ENCODE results near the gene SARM1. TPM values are rescaled to one million over a fixed set of nuclear protein-coding genes. Genes with fewer than 3 reads are reported as not detected.

The SARM1 gene
- 5.1 to 6.2 TPM (median 6.0 TPM) in 5 replicates for total RNA-seq (2022; extraction: Qiagen RNA extraction; ENCODE audit: low read depth)

GRCh38 chr17:28371245-28372202 is at the start of gene SARM1:
SARM1 (plus strand) TSS chr17:28371694; CDS start chr17:28372033, 339 bp downstream.

GRCh38 chr17:28335201-28335958 is 36.1 kb upstream of the SARM1 start, which contains the start of the genes IFT20 and TNFAIP1:
IFT20 (minus strand) TSS chr17:28335472; CDS start chr17:28331985, 3,487 bp downstream.
TNFAIP1 (plus strand) TSS chr17:28335761; CDS start chr17:28339522, 3,761 bp downstream.

DNA sequence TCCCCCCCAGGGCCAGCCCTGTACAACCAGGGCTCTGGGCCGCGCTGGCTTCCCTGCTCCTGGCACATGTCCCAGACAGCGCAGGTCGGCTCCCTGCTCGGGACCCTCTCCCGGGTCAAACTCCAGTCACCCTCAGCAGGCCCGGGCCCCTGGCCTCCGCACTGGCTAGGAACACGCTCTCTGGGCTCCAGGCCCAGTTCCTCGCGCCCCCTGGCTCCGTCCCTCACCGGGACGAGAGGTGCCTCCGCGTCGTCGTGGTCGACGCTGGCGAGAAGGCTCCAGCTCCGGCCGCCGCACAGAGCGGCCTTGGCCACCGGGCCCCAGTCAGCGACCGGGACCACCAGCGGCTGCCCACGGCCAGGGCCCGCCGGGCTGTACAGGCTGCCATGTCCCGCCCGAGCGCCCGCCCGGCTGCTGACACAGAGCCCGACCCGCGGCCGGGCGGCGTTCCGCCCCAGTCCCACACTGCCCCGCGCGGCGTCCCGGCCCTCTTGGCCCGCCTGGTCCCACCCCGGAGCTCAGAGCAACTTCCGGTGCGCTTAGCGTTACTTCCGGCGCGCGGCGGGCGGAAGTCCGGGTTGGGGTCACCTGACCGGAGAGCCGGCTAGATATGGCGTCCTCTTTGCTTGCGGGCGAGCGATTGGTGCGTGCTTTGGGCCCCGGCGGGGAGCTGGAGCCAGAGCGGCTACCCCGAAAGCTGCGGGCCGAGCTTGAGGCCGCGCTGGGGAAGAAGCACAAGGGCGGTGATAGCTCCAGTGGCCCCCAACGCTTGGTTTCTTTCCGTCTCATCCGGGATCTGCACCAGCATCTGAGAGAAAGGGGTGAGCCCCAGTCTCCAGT is 14.2 kb upstream of the SARM1 start, which contains the start of gene POLDIP2:
Gene POLDIP2, minus strand, starts transcription at position 467 of the 840 bp plus-strand sequence. Its CDS starts 79 bp downstream, at position 388.

GRCh38 chr17:28364665-28365363 is 6.7 kb upstream of the SARM1 start, which contains the start of gene SEBOX:
SEBOX (minus strand) TSS chr17:28365199; CDS start chr17:28365151, 48 bp downstream.

DNA sequence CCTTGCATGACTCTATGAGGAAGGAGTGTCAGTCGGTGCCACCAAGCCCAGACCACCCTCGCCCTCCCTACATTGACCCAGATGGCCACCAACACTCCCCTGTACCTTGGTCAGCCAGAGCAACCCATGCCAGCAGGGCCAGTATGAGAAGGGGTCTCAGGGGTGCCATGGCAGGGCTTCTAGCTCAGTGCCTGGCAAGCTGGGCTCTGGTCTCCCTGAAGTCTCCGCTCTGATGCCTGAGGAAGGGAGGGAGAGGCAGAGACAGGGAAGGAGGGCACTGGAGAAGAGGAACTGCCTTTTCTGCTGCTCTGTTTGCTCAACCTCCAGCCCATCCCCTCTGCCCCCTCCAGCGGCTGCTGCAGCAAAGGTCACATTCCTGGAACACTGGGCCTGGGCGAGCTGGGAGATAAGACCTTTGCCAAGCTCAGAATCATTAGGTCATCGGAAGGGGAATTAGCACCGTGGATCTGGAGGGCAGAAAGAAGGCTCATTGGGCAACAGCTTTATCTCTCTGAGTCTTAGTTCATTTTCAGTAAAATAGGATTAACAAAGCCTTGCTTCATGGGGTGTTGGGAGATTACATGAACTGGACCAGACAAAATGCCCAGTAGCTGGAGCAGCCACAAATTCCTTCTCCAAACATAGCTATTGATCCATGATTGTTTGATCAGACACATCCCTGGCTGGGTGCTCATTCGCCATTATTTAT is 1.3 kb upstream of the SARM1 start, which contains the start of gene VTN:
Gene VTN, minus strand, starts transcription at position 273 of the 709 bp plus-strand sequence. Its CDS starts 104 bp downstream, at position 169.

GRCh38 chr17:28405632-28406472 is 34.4 kb downstream of the SARM1 start, which contains the start of gene SLC46A1:
SLC46A1 (minus strand) TSS chr17:28406212; CDS start chr17:28406114, 98 bp downstream.

Other genes starting within 250 kb of the SARM1 start
- gene TMEM97, start 52.5 kb upstream of the SARM1 start, total RNA-seq (2022; extraction: Qiagen RNA extraction; ENCODE audit: low read depth): 52.9 to 61.6 TPM (median 57.0 TPM) in 5 replicates
- 54.9 to 61.6 TPM (median 58.4 TPM) in 5 replicates for gene IFT20, start 36.2 kb upstream of the SARM1 start, total RNA-seq (2022; extraction: Qiagen RNA extraction; ENCODE audit: low read depth)
- 46.6 to 59.1 TPM (median 52.4 TPM) in 5 replicates for gene TNFAIP1, start 35.9 kb upstream of the SARM1 start, total RNA-seq (2022; extraction: Qiagen RNA extraction; ENCODE audit: low read depth)
- 142 to 171 TPM (median 162 TPM) in 5 replicates for gene POLDIP2, start 14.2 kb upstream of the SARM1 start, total RNA-seq (2022; extraction: Qiagen RNA extraction; ENCODE audit: low read depth)
- not detected in 5 replicates for gene SEBOX, start 6.5 kb upstream of the SARM1 start, total RNA-seq (2022; extraction: Qiagen RNA extraction; ENCODE audit: low read depth)
- 17.2 to 27.4 TPM (median 19.3 TPM) in 5 replicates for gene VTN, start 1.4 kb upstream of the SARM1 start, total RNA-seq (2022; extraction: Qiagen RNA extraction; ENCODE audit: low read depth)
- gene SLC46A1, start 34.5 kb downstream of the SARM1 start, total RNA-seq (2022; extraction: Qiagen RNA extraction; ENCODE audit: low read depth): 17.4 to 21.2 TPM (median 20.9 TPM) in 5 replicates
- 0.06 to 0.12 TPM (median 0.09 TPM) in 5 replicates for gene SLC13A2, start 102.0 kb downstream of the SARM1 start, total RNA-seq (2022; extraction: Qiagen RNA extraction; ENCODE audit: low read depth)
- gene FOXN1, start 134.7 kb downstream of the SARM1 start, total RNA-seq (2022; extraction: Qiagen RNA extraction; ENCODE audit: low read depth): 0.02 to 0.05 TPM (median 0.03 TPM) in 3 of 5 replicates, not detected in the others
- 26.3 to 34.7 TPM (median 29.9 TPM) in 5 replicates for gene UNC119, start 180.9 kb downstream of the SARM1 start, total RNA-seq (2022; extraction: Qiagen RNA extraction; ENCODE audit: low read depth)
- 57.3 to 64.3 TPM (median 61.4 TPM) in 5 replicates for gene PIGS, start 199.8 kb downstream of the SARM1 start, total RNA-seq (2022; extraction: Qiagen RNA extraction; ENCODE audit: low read depth)
- gene ALDOC, start 205.2 kb downstream of the SARM1 start, total RNA-seq (2022; extraction: Qiagen RNA extraction; ENCODE audit: low read depth): 1.4 to 2.3 TPM (median 1.8 TPM) in 5 replicates
- gene SPAG5, start 227.3 kb downstream of the SARM1 start, total RNA-seq (2022; extraction: Qiagen RNA extraction; ENCODE audit: low read depth): 77.8 to 88.5 TPM (median 81.4 TPM) in 5 replicates
- gene RSKR, start 242.5 kb downstream of the SARM1 start, total RNA-seq (2022; extraction: Qiagen RNA extraction; ENCODE audit: low read depth): 3.8 to 7.0 TPM (median 6.0 TPM) in 5 replicates

All from A549 treated with DMSO at 1 μM for 4 hours (cell line).